Mesodermal cell (in vitro differentiated cells): ENCODE data around the gene MT1A.

Experiments
- H3K27ac ChIP-seq: 2 replicates; pipeline ENCODE4 v1.7.0; 2013; ENCODE audit warnings: mild to moderate bottlenecking, low read depth, low read length, moderate library complexity; ENCODE audit not compliant: severe bottlenecking
- H3K36me3 ChIP-seq: 2 replicates; pipeline ENCODE4 v1.7.1; 2013; ENCODE audit warnings: mild to moderate bottlenecking, low read length, moderate library complexity; ENCODE audit not compliant: control insufficient read depth, insufficient read depth
- H3K4me1 ChIP-seq: one replicate; pipeline ENCODE4 v1.7.1; 2013; ENCODE audit warnings: mild to moderate bottlenecking, low read length; ENCODE audit not compliant: insufficient read depth, control insufficient read depth, poor library complexity, severe bottlenecking
- H3K4me3 ChIP-seq: 2 replicates; pipeline ENCODE4 v1.7.0; 2013; ENCODE audit warnings: low read length, control low read depth, mild to moderate bottlenecking; ENCODE audit not compliant: insufficient read depth, poor library complexity, severe bottlenecking; ENCODE audit errors: extremely low read depth
- H3K9me3 ChIP-seq: 2 replicates; pipeline ENCODE4 v1.7.1; 2013; ENCODE audit warnings: mild to moderate bottlenecking, low read length, moderate library complexity; ENCODE audit not compliant: control insufficient read depth
- WGBS, 2 experiments: methylation state at CpG; one replicate each; pipeline ENCODE4 v1.1.5; 2013; ENCODE audit warnings: missing lambda C conversion rate in 2 of 2; ENCODE audit not compliant: insufficient coverage in 2 of 2; 5-methylcytosine and 5-hydroxymethylcytosine counted together

MT1A gene

DNA sequence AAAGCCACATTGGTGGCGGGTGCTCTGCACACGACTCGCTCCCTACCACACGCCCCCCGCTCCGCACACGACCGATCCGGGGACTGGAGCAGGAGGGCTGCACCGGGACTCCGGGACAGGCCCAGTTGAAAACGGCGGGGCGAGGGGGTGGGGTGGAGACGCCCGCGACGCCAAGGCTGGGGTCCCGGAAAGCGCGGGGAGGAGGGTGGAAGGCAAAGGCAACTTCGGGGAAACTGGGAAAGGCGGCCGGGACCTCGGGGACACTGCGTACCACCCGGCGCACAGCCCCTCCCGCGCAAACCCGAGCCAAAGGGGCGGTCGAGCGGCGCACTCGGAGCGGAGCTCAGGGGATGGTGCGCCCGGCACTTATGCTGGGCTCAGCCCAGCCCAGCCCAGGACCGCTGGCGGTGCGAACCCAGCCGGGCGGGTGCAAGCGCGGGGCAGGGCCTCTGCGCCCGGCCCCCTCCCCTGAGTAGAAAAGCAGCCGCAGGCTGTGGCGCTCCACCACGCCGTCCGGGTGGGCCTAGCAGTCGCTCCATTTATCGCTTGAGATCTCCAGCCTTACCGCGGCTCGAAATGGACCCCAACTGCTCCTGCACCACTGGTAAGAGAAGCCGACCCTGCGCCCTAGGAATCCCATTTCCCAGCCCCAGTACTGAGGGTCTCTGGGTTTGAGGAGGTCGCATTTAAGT, 6.2 kb upstream of the MT1A start, which contains the start of gene MT1M:
TSS of gene MT1M (plus strand) at position 504 of the 692 bp plus-strand sequence. CDS start at position 577, 73 bp downstream.
- H3K4me3 ChIP-seq = peak within 1 kb of the TSS; percentile 24

DNA sequence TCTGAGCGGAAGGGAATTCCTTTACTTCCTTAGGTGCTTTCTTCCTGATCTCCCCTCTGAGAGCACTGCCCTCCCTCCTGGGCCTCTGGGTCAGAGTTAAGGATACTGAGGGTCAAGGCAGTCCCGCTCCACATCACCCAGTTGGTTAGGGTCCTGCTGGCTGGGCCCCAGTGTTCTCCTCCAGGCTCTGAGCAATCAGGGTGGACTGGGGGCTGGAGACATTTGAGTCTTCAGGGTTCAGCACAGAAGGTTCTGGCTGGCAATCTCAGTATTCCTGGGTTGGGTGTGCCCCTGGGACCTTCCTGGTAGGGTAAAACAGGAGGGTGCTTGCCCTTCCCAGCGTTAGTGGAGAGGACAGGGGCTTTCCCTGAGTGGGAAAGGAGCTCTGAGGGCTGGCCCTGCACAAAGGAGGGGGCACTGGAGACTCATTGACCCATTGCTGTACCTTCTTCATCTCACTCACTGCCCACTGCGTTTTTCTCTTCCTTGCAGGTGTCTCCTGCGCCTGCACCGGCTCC, 5.6 kb upstream of the MT1A start:
- no peaks in the 10 kb centered on the region for H3K36me3 ChIP-seq
- peak overlapping the region; percentile 24 for H3K4me3 ChIP-seq
- H3K4me1 ChIP-seq = peaks cover 11% of the 10 kb centered on the region
- no peak overlapping the region for H3K27ac ChIP-seq
- 11 to 12% methylated on average over 3 of the region's 6 CpGs for WGBS, 2 experiments
- no peaks in the 10 kb centered on the region for H3K9me3 ChIP-seq

More for the DNA sequence above, 6.2 kb upstream of the MT1A start, which contains the start of gene MT1M:
- Histone ChIP-seq H3K36me3 (no peaks in the 10 kb centered on the region), H3K4me1 (peaks cover 11% of the 10 kb centered on the region), H3K27ac (no peak within 1 kb of the TSS), H3K9me3 (no peaks in the 10 kb centered on the region)
- 1% methylated on average over 52 to 55 of the region's 61 CpGs for WGBS, 2 experiments

DNA sequence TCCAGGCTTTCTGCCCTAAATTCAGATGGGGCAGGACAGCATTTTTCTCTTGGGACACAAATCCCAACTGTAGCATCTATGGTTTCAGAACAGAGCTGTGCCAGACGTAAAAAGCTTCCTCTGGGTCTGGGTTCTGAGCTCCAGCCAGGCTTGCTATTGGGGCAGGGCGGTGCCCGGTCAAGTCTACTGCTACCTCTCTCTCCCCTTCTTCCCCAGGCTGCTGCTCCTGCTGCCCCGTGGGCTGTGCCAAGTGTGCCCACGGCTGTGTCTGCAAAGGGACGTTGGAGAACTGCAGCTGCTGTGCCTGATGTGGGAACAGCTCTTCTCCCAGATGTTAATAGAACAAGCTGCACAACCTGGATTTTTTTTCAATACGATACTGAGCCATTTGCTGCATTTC, 4.9 kb upstream of the MT1A start:
- no peak overlapping the region for H3K4me3 ChIP-seq

DNA sequence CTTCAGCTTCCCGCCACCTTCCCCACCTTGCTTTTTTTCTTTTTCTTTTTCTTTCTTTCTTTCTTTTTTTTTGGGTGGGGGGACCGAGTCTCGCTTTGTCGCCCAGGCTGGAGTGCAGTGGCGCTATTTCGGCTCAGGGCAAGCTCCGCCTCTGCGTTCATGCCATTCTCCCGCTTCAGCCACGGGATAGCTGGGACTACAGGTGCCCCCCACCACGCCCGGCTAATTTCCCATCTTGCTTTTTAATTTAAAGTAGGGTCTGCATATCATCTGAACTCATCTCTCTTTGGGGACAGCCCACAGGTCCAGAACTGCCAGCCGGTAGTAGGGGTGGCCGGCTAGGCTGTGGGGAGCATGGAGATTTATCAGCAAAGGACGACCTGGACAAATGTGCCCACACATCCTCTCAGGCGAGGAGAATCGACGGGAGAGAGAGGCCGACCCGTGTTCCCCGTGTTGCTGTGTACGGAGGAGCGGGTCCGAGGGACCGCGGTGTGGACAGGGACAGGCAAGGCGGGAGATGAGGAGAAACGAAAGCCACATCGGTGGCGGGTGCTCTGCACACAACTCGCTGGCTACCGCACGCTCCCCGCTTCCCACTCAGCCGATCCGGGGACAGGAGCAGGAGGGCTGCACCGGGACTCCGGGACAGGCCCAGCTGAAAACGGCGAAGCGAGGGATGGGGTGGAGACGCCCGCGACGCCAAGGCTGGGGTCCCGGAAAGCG, 3.6 kb upstream of the MT1A start:
- Histone ChIP-seq H3K36me3 (no peaks in the 10 kb centered on the region), H3K4me3 (no peak overlapping the region), H3K27ac (no peak overlapping the region), H3K9me3 (no peaks in the 10 kb centered on the region), H3K4me1 (peaks cover 11% of the 10 kb centered on the region)
- WGBS, 2 experiments = 2% methylated on average over 37 to 41 of the region's 47 CpGs

More for the DNA sequence above, 4.9 kb upstream of the MT1A start:
- no peaks in the 10 kb centered on the region for H3K36me3 ChIP-seq
- H3K4me1 ChIP-seq = peaks cover 11% of the 10 kb centered on the region
- 20 to 30% methylated on average over 6 of the region's 7 CpGs for WGBS, 2 experiments
- no peak overlapping the region for H3K27ac ChIP-seq
- H3K9me3 ChIP-seq = no peaks in the 10 kb centered on the region

DNA sequence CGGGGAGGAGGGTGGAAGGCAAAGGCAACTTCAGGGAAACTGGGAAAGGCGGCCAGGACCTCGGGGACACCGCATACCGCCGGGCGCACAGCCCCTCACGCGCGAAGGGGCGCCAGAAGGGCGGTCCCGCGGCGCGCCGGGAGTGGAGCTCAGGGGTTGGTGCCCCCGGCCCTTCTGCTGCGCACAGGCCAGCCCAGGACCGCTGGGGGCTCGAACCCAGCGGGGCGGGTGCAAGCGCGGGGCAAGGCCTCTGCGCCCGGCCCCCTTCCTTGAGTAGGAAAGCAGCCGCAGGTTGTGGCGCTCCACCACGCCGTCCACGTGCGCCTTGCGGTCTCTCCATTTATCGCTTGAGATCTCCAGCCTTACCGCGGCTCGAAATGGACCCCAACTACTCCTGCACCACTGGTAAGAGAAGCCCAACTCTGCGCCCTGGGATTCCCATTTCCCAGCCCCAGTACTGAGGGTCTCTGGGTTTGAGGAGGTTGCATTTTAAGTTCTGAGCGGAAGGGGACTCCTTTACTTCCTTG, 3.0 kb upstream of the MT1A start:
- Histone ChIP-seq H3K27ac (no peak overlapping the region), H3K36me3 (no peaks in the 10 kb centered on the region), H3K9me3 (no peaks in the 10 kb centered on the region), H3K4me3 (no peak overlapping the region), H3K4me1 (peaks cover 11% of the 10 kb centered on the region)
- WGBS, 2 experiments = 1 to 2% methylated on average over 26 of the region's 40 CpGs

DNA sequence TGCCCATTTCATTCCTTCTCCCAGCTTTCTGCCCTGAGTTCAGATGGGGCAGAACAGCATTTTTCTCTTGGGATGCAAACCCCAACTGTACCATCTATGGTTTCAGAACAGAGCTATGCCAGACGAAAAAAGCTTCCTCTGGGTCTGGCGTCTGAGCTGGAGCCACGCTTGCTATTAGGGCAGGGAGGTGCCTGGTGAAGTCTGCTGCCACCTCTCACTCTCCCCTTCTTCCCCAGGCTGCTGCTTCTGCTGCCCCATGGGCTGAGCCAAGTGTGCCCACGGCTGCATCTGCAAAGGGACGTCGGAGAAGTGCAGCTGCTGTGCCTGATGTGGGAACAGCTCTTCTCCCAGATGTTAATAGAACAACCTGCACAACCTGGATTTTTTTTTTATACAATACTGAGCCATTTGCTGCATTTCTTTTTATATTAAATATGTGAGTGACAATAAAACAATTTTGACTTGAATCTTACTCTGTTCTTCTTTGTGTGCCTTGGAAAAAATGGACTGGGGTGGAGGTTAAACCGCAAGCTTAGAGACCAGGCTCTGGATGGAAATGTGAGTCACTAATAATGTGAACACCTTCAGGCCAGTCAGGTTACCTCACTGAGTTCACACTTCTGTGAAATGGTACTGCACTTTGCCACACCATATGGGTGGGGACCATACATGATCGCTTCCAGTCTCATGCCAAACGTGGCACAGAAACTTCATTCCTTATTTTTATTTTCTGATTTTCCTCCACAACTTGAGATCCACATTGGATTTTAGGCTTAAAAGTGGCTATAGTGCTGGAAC, 1.7 kb upstream of the MT1A start:
- H3K9me3 ChIP-seq = no peaks in the 10 kb centered on the region
- 15 to 28% methylated on average over 5 to 7 of the region's 9 CpGs for whole genome bisulfite sequencing, 2 experiments

DNA sequence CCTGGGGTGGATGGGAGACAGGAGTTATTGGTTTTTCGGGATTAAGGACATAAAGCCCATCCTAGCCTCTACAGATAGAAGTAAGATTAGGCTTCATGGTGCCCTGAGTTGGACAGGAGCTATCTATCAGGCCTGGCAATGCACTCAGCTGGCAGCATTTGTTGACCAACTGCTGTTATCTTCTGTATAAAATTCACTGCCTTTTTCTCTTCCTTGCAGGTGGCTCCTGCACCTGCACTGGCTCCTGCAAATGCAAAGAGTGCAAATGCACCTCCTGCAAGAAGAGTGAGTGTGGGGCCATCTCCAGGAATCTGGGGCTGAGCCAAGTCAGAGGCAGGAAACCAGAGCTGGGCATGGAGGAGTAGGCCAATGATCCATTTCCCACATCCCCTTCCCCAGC, 579 bp downstream of the MT1A start:
- H3K4me3 ChIP-seq = no peak overlapping the region
- WGBS, 2 experiments = 100% methylated on average over 1 of the region's 1 CpG; no CpG with 5 or more reads in 1 of the 2 experiments

More for the DNA sequence above, 1.7 kb upstream of the MT1A start:
- Histone ChIP-seq H3K4me1 (peaks cover 11% of the 10 kb centered on the region), H3K27ac (no peak overlapping the region), H3K4me3 (no peak overlapping the region), H3K36me3 (no peaks in the 10 kb centered on the region)

DNA sequence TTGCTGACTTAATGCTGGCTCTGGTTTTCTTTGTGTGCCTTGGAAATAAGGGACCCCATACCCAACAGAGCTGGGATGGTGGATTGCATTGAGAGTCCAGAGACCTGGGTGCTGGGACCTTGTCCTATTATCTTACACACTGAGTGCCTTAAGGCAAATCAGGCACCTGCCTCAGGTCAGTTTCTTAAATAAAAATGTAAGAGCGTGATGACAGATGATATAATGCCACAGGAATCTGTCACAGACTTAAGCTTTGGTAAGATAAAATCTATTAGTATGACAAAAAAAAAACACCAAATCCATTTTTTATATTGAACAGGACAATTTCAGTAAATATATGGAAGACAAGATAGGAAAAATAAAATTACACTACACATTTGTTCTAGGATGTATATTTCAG, 1.6 kb downstream of the MT1A start:
- no CpG with 5 or more reads among the region's 1 CpG for WGBS, 2 experiments
- no peaks in the 10 kb centered on the region for H3K36me3 ChIP-seq
- H3K4me3 ChIP-seq = no peak overlapping the region
- no peaks in the 10 kb centered on the region for H3K9me3 ChIP-seq
- no peak overlapping the region for H3K27ac ChIP-seq
- H3K4me1 ChIP-seq = peaks cover 3% of the 10 kb centered on the region

More for the DNA sequence above, 579 bp downstream of the MT1A start:
- H3K36me3 ChIP-seq = no peaks in the 10 kb centered on the region
- H3K27ac ChIP-seq = no peak overlapping the region
- H3K9me3 ChIP-seq = no peaks in the 10 kb centered on the region
- H3K4me1 ChIP-seq = peaks cover 7% of the 10 kb centered on the region

DNA sequence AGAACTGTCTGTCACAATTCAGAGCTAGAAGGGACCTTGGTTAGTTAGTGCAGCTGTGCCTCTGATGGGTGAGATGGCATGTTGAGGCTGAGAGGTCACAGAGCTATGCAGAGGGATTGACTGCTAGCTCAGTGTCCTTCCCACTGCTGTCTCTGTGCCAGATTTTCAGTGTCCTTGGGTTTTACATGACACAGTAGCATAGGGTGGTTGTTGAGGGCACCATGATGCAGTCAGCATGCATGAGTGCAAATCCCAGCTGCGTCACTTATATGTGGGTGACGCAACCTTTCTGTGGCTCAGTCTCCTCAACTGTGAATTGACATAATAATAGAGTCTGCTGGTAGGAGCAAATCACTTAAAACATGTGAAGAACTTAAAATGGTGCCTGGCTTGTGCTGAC, 2.7 kb downstream of the MT1A start:
- no peaks in the 10 kb centered on the region for H3K9me3 ChIP-seq
- H3K36me3 ChIP-seq = no peaks in the 10 kb centered on the region
- no peak overlapping the region for H3K27ac ChIP-seq
- no peaks in the 10 kb centered on the region for H3K4me1 ChIP-seq
- H3K4me3 ChIP-seq = no peak overlapping the region
- WGBS, 2 experiments = 94 to 100% methylated on average over 1 to 2 of the region's 2 CpGs

DNA sequence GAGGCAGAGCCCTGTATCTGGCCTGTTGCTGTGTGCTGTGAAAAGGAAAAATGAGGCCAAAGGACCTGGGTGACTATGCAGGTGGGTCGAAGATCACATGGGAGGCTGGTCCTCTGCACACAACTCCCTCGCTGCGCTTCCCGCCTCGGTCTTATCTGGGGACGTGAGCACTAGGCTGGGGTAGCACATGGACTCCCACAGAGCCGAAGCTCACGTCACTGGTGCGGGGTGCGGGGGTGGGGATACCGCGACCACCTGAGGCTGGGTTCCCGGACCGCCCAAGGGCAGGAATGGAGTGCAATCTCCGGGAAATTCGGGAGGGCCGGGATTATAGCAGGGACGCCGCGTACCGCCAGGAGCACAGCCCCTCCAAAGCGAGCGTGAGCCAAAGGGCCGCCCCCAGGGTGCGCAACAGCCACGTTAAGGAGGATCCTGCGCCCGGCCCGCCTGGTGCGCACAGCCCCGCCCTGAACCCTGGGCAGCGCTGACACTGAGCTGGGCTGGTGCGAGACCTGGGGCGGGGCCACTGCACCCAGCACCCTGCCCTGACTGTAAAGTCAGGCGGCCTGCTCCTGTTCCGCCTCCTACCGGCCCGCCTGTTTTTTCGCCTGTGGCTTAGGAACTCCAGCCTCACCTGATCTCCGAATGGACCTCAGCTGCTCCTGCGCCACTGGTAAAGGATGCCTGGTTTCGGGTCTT, 4.8 kb downstream of the MT1A start:
- Histone ChIP-seq H3K36me3 (no peaks in the 10 kb centered on the region), H3K4me3 (peak overlapping the region; percentile 8), H3K4me1 (no peaks in the 10 kb centered on the region), H3K9me3 (no peaks in the 10 kb centered on the region), H3K27ac (no peak overlapping the region)
- 5 to 7% methylated on average over 38 to 41 of the region's 42 CpGs for WGBS, 2 experiments
